Measurements from ENCODE around the gene OXCT1. TPM values are rescaled to one million over a fixed set of nuclear protein-coding genes. Genes with fewer than 3 reads are reported as not detected.

The OXCT1 gene
- total and polyA plus RNA-seq, 2 donors (not counting 3 experiments of a cell fraction or from before 2014, with no cell fraction given): 12.8 to 37.4 TPM

- H3K4me1 ChIP-seq (ENCODE audit: control insufficient read depth, extremely low read depth, insufficient read depth, low read length): no peaks in the 10 kb centered on the region
- FAIRE-seq: no peak
- no peak overlapping the region for H3K4me3 ChIP-seq (replicated peaks in 1 of 3; ENCODE audit: insufficient read depth in 1 of 3, low read depth in 1 of 3, low read length in 3 of 3)
- H3K9ac ChIP-seq (replicated peaks; ENCODE audit: extremely low read depth, insufficient read depth, low read length): no peak overlapping the region
- ChIA-PET POLR2A (no interaction called here), CTCF (interaction anchor here (1.3 to 1.4 kb wide), 2 partner anchors 27 to 181 kb away, joined by 4 to 6 read pairs; partner anchors contain the start of gene RIMOC1)
- H3K36me3 ChIP-seq (ENCODE audit: control insufficient read depth in 2 of 2, extremely low read depth in 1 of 2, insufficient read depth in 2 of 2, low read length in 2 of 2): no peaks in the 10 kb centered on the region
- intact Hi-C loops (cut with micrococcal nuclease): no loop called here
- no TSS peak for BruUV-seq (replicated peaks)
- no peaks in the 10 kb centered on the region for H3K9me3 ChIP-seq (replicated peaks; ENCODE audit: control insufficient read depth, insufficient read depth, low read length)
- no peak overlapping the region for H3K4me2 ChIP-seq (ENCODE audit: insufficient read depth, low read length)
- DNase-seq (ENCODE audit: low read depth, low spot score): no peak
- H4K20me1 ChIP-seq (replicated peaks; ENCODE audit: control insufficient read depth, extremely low read depth, insufficient read depth, low read length): no peaks in the 10 kb centered on the region
- H2AFZ ChIP-seq (ENCODE audit: low read depth, low read length): no peak overlapping the region
- dilution Hi-C loops (cut with MboI; ENCODE audit: extremely low pct_ligation_motif_present, low sequenced_read_pairs): no loop called here
- peaks cover 4 to 18% of the 10 kb centered on the region in 2 experiments for H3K27me3 ChIP-seq (ENCODE audit: control insufficient read depth in 2 of 2, insufficient read depth in 2 of 2, low read length in 2 of 2)
- no peaks in the 10 kb centered on the region for H3K79me2 ChIP-seq (ENCODE audit: control insufficient read depth, insufficient read depth, low read length)
- no peak for TF ChIP-seq EZH2 (IDR thresholded peaks at IDR 0.05; ENCODE audit: borderline replicate concordance, low read depth, low read length, severe bottlenecking)
- no peak for TF ChIP-seq FOS (IDR thresholded peaks at IDR 0.05; ENCODE audit: borderline replicate concordance, insufficient read depth, low read length)
- no peak for TF ChIP-seq POLR2AphosphoS5 (IDR thresholded peaks at IDR 0.05; ENCODE audit: insufficient read depth, low read depth, low read length)
- TF ChIP-seq POLR2A (IDR thresholded peaks at IDR 0.05; ENCODE audit: low read depth, low read length): no peak
- TF ChIP-seq MYC (IDR thresholded peaks at IDR 0.05; ENCODE audit: low read depth, low read length): no peak
- no peak for TF ChIP-seq MAX (IDR thresholded peaks at IDR 0.05; ENCODE audit: insufficient read depth, insufficient read length)
- H3K27ac ChIP-seq (ENCODE audit: insufficient read depth, low read depth, low read length): no peak overlapping the region
- H3K9me1 ChIP-seq (replicated peaks; ENCODE audit: control insufficient read depth, extremely low read depth, insufficient read depth, low read length): no peaks in the 10 kb centered on the region
Observed at GRCh38 chr5:41876678-41877077, 6.5 kb upstream of the OXCT1 start.

GRCh38 chr5:41875121-41875520 is 4.9 kb upstream of the OXCT1 start:
- no peak overlapping the region for H3K4me2 ChIP-seq (ENCODE audit: insufficient read depth, low read length)

More at GRCh38 chr5:41875121-41875520, 4.9 kb upstream of the OXCT1 start:
- Histone ChIP-seq H4K20me1 (replicated peaks; ENCODE audit: control insufficient read depth, extremely low read depth, insufficient read depth, low read length) (no peaks in the 10 kb centered on the region), H2AFZ (ENCODE audit: low read depth, low read length) (no peak overlapping the region), H3K9me1 (replicated peaks; ENCODE audit: control insufficient read depth, extremely low read depth, insufficient read depth, low read length) (no peaks in the 10 kb centered on the region), H3K27me3 (ENCODE audit: control insufficient read depth in 2 of 2, insufficient read depth in 2 of 2, low read length in 2 of 2) (peaks cover 4 to 18% of the 10 kb centered on the region in 2 experiments), H3K9me3 (replicated peaks; ENCODE audit: control insufficient read depth, insufficient read depth, low read length) (no peaks in the 10 kb centered on the region), H3K4me1 (ENCODE audit: control insufficient read depth, extremely low read depth, insufficient read depth, low read length) (peaks cover 7% of the 10 kb centered on the region), H3K36me3 (ENCODE audit: control insufficient read depth in 2 of 2, extremely low read depth in 1 of 2, insufficient read depth in 2 of 2, low read length in 2 of 2) (no peaks in the 10 kb centered on the region), H3K79me2 (ENCODE audit: control insufficient read depth, insufficient read depth, low read length) (no peaks in the 10 kb centered on the region), H3K9ac (replicated peaks; ENCODE audit: extremely low read depth, insufficient read depth, low read length) (no peak overlapping the region), H3K27ac (ENCODE audit: insufficient read depth, low read depth, low read length) (no peak overlapping the region), H3K4me3 (replicated peaks in 1 of 3; ENCODE audit: insufficient read depth in 1 of 3, low read depth in 1 of 3, low read length in 3 of 3) (no peak overlapping the region)
- intact Hi-C loops (cut with micrococcal nuclease) (no loop called here), dilution Hi-C loops (cut with MboI; ENCODE audit: extremely low pct_ligation_motif_present, low sequenced_read_pairs) (no loop called here)
- ChIA-PET POLR2A (no interaction called here), CTCF (interaction anchor here (0.8 to 1.4 kb wide), 3 partner anchors 10 to 182 kb away, joined by 3 to 4 read pairs (median 3); no protein-coding TSS in a partner anchor)
- FAIRE-seq: no peak
- no TSS peak for BruUV-seq (replicated peaks)
- no peak for DNase-seq (ENCODE audit: low read depth, low spot score)
- TF ChIP-seq MAX (IDR thresholded peaks at IDR 0.05; ENCODE audit: insufficient read depth, insufficient read length) (no peak), MYC (IDR thresholded peaks at IDR 0.05; ENCODE audit: low read depth, low read length) (no peak), GATA2 (IDR thresholded peaks at IDR 0.05; ENCODE audit: insufficient read depth, insufficient read length, low read depth, low read length) (no peak), POLR2A (IDR thresholded peaks at IDR 0.05; ENCODE audit: low read depth, low read length) (no peak), FOS (IDR thresholded peaks at IDR 0.05; ENCODE audit: borderline replicate concordance, insufficient read depth, low read length) (no peak), CTCF (IDR thresholded peaks at IDR 0.05; ENCODE audit: extremely low read depth in 1 of 2, insufficient read depth in 1 of 2, low read depth in 1 of 2, low read length in 2 of 2) (no peak), POLR2AphosphoS5 (IDR thresholded peaks at IDR 0.05; ENCODE audit: insufficient read depth, low read depth, low read length) (no peak), JUN (IDR thresholded peaks at IDR 0.05; ENCODE audit: borderline replicate concordance, insufficient read depth, insufficient read length, low read depth) (no peak), EZH2 (IDR thresholded peaks at IDR 0.05; ENCODE audit: borderline replicate concordance, low read depth, low read length, severe bottlenecking) (no peak)
